GM21786 (cell line): Measurements from ENCODE around the gene ALDH1A3.

Experiments
- ATAC-seq: cut with Tn5 transposase; IDR thresholded peaks from one replicate; pipeline ENCODE4 v1.9.1; 2021; ENCODE audit not compliant: unreplicated experiment

Gene ALDH1A3

GRCh38 chr15:100947760-100948429, 68.3 kb downstream of the ALDH1A3 start:
- no peak for ATAC-seq

- no peak for ATAC-seq
These were observed 68.8 kb downstream of the ALDH1A3 start for GRCh38 chr15:100948430-100948762.

- ATAC-seq, result no peak
These were observed 70.1 kb downstream of the ALDH1A3 start for GRCh38 chr15:100949691-100950090.

DNA sequence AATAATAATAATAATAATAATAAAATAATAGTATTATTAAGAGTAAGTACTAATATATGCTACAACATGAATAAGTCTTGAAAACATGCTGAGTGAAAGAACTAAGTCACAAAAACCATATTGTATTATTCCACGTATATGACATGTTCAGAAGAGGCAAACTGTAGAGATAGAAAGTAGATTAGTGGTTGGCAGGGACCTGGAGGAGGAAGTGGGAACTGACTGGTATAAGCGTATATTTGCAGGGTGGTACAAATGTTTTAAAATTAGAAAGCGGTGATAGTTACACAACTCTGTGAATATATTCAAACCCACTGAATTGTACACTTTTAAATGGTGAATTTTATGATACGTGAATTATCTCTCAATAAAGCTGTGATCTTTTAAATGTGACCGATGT, 72.3 kb downstream of the ALDH1A3 start:
- ATAC-seq, result no peak

DNA sequence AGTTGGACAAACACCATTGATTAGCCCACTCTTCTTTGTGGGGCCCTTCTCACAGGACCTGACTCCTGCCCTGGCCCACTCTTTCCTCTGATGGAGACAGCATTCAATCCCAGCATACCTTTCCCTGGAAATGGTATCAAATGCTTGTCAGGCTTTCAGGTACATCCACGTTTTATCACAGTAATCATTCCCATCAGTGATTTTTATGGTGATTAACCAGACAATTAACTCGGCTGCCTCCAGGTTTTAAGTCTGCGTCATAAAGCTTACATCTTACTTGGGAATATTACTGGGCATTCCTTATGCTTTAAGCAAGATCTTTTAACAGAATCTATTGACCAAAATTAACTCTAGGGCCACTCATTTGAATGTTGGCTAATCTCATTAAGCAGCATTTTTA, 72.9 kb downstream of the ALDH1A3 start:
- ATAC-seq, result no peak

GRCh38 chr15:100958326-100959065, 78.9 kb downstream of the ALDH1A3 start:
- no peak for ATAC-seq

GRCh38 chr15:100959066-100960050, 79.7 kb downstream of the ALDH1A3 start:
- no peak for ATAC-seq
